SK-N-SH (cell line): ENCODE data around the gene LLGL1.

ENCODE experiments used
- EP300 ChIP-seq, 2 experiments: IDR thresholded peaks; 2 replicates each; pipeline versions ENCODE4 v1.4.0 to v1.6.1; 2012; ENCODE audit warnings: borderline replicate concordance in 1 of 2, low read depth in 1 of 2, low read length in 1 of 2
- POLR2AphosphoS5 ChIP-seq: IDR thresholded peaks from 2 replicates; pipeline ENCODE4 v1.6.1; 2012; ENCODE audit warnings: low read depth, low read length

- no peak for TF ChIP-seq POLR2AphosphoS5
- TF ChIP-seq EP300 (IDR thresholded peaks at IDR 0.05; ENCODE audit: borderline replicate concordance in 1 of 2, low read depth in 1 of 2, low read length in 1 of 2), result no peak
These were observed 21.6 kb downstream of the LLGL1 start for GRCh38 chr17:18246880-18247612.
